K562 (cell line): ENCODE results near the gene TK1. TPM values are rescaled to one million over a fixed set of nuclear protein-coding genes. Genes with fewer than 3 reads are reported as not detected.
A peak's percentile ranks its signal among the peaks of the same experiment; 100 is the strongest.

Source experiments
- ATAC-seq: fragments of 200-7000 bp; cut with Tn5 transposase; 3 replicates; pipeline ENCODE4 v1.9.1; 2020; ENCODE audit warnings: moderate library complexity
- BruUV-seq: library from RNA; stranded (reverse); fragments of 400-500 nt; replicated peaks from 2 replicates; lab custom pipeline; 2021; lab: Mats Ljungman, UMichigan
- CTCF ChIA-PET: fragments of 300-600 bp; formaldehyde crosslinking; extraction: SDS; loops from one replicate; lab custom pipeline; 2021; ENCODE audit warnings: low intra/inter-chr PET ratio; lab: Yijun Ruan, JAX
- POLR2A ChIA-PET: fragments of 300-600, 350-650 bp; sonication (Branson Sonifier 250); formaldehyde crosslinking; extraction: SDS; loops from one replicate; lab custom pipeline; 2021; ENCODE audit warnings: antibody characterized with exemption, inconsistent platforms; lab: Yijun Ruan, JAX
- DNase-seq, 4 experiments: peaks; one replicate each; pipeline versions ENCODE4 v3.0.0 to v3.0.0-alpha.2; 2011 to 2018; ENCODE audit warnings: low spot score in 3 of 4, mixed read lengths in 3 of 4; ENCODE audit errors: extremely low read depth in 1 of 4
- FAIRE-seq: peaks from 2 replicates; lab custom pipeline; 2011; peaks lifted over from hg19 to GRCh38; lab: Jason Lieb, UNC
- H2AFZ ChIP-seq: 2 replicates; pipeline ENCODE4 v1.6.0; 2011; ENCODE audit warnings: low read depth, low read length, control low read depth, inconsistent platforms
- H3K27ac ChIP-seq: fragments of 200-600 bp; 3 replicates; pipeline ENCODE4 v1.8.0; 2011; ENCODE audit warnings: low read depth, mild to moderate bottlenecking, control low read depth, inconsistent platforms, low read length, moderate library complexity, mixed read lengths; ENCODE audit errors: extremely low read depth
- H3K27me3 ChIP-seq, 2 experiments: fragments of 300-600 bp in 1 of 2; 2 replicates in 1 of 2; 3 replicates in 1 of 2; pipeline versions ENCODE4 v1.6.0 to v1.8.0; 2011; ENCODE audit warnings: inconsistent platforms in 2 of 2, low read length in 2 of 2, mild to moderate bottlenecking in 1 of 2, mixed read lengths in 1 of 2, moderate library complexity in 1 of 2; ENCODE audit not compliant: control insufficient read depth in 2 of 2, insufficient read depth in 2 of 2
- H3K36me3 ChIP-seq: fragments of 300-600 bp; 3 replicates; pipeline ENCODE4 v1.8.0; 2011; ENCODE audit warnings: mild to moderate bottlenecking, low read length, inconsistent platforms; ENCODE audit not compliant: control insufficient read depth, insufficient read depth
- H3K4me1 ChIP-seq, 2 experiments: fragments of 200-600 bp in 1 of 2; replicated peaks in 1 of 2; 2 replicates in 1 of 2; 3 replicates in 1 of 2; pipeline versions ENCODE4 v1.5.1 to v1.8.0; 2011; ENCODE audit warnings: inconsistent platforms in 2 of 2, low read length in 2 of 2, mild to moderate bottlenecking in 1 of 2, mixed read lengths in 1 of 2, moderate library complexity in 1 of 2; ENCODE audit not compliant: control insufficient read depth in 2 of 2, insufficient read depth in 2 of 2
- H3K4me2 ChIP-seq: 2 replicates; pipeline ENCODE4 v1.6.1; 2011; ENCODE audit warnings: low read length, control low read depth, inconsistent platforms, mixed read lengths; ENCODE audit not compliant: insufficient read depth
- H3K4me3 ChIP-seq: fragments of 200-600 bp; sonication (generic), shearing (Covaris generic); 2 replicates; pipeline ENCODE4 v1.5.1; 2016; ENCODE audit warnings: control low read depth, inconsistent platforms
- H3K79me2 ChIP-seq: fragments of 200-600 bp; 3 replicates; pipeline ENCODE4 v1.8.0; 2011; ENCODE audit warnings: low read length, inconsistent platforms; ENCODE audit not compliant: control insufficient read depth, insufficient read depth
- H3K9ac ChIP-seq, 2 experiments: 2 replicates each; pipeline versions ENCODE4 v1.6.0 to v1.6.1; 2011; ENCODE audit warnings: low read depth in 2 of 2, low read length in 2 of 2, control low read depth in 1 of 2, inconsistent platforms in 1 of 2, mild to moderate bottlenecking in 1 of 2, mixed read lengths in 1 of 2; ENCODE audit not compliant: insufficient read depth in 1 of 2
- H3K9me1 ChIP-seq: one replicate; pipeline ENCODE4 v1.6.0; 2011; ENCODE audit warnings: inconsistent platforms, mild to moderate bottlenecking, low read length, moderate library complexity; ENCODE audit not compliant: control insufficient read depth, insufficient read depth
- H3K9me3 ChIP-seq: replicated peaks from 2 replicates; pipeline ENCODE4 v1.5.1; 2011; ENCODE audit warnings: low read depth, low read length, inconsistent platforms; ENCODE audit not compliant: control insufficient read depth, insufficient read depth
- H4K20me1 ChIP-seq: replicated peaks from 2 replicates; pipeline ENCODE4 v1.6.1; 2011; ENCODE audit warnings: low read length, inconsistent platforms, mixed read lengths; ENCODE audit not compliant: control insufficient read depth, insufficient read depth
- E2F4 ChIP-seq: sonication (generic); formaldehyde crosslinking; IDR thresholded peaks from 2 replicates; pipeline ENCODE4 v1.8.0; 2022; ENCODE audit warnings: mild to moderate bottlenecking, low read depth, missing genetic modification reagents
- HDAC1 ChIP-seq, 2 experiments: fragments of 450-650 bp; IDR thresholded peaks; 2 replicates each; pipeline ENCODE4 v1.6.1; 2016 to 2017; ENCODE audit warnings: inconsistent platforms in 1 of 2, mild to moderate bottlenecking in 1 of 2, moderate library complexity in 1 of 2
- HDAC8 ChIP-seq: fragments of 450-650 bp; IDR thresholded peaks from 2 replicates; pipeline ENCODE4 v1.6.1; 2016; ENCODE audit warnings: mild to moderate bottlenecking, missing genetic modification characterization, moderate library complexity, missing compliant biosample characterization
- NR2C1 ChIP-seq, 2 experiments: fragments of 450-650 bp; IDR thresholded peaks; 2 replicates each; pipeline ENCODE4 v1.6.1; 2017; ENCODE audit warnings: mild to moderate bottlenecking in 2 of 2, antibody characterized with exemption in 1 of 2, inconsistent platforms in 1 of 2, missing compliant biosample characterization in 1 of 2, missing genetic modification characterization in 1 of 2
- RBFOX2 ChIP-seq: fragments of 200-400 bp; formaldehyde crosslinking; IDR thresholded peaks from 2 replicates; pipeline ENCODE4 v1.6.1; 2017; ENCODE audit warnings: low read depth, mild to moderate bottlenecking, low read length, moderate library complexity
- WGBS: fragments of 100-300 bp; shearing (Covaris generic); methylation state at CpG from one replicate; pipeline ENCODE4 v1.1.6; 2016; ENCODE audit warnings: low coverage, mixed read lengths; ENCODE audit not compliant: insufficient coverage; ENCODE audit errors: missing lambda C conversion rate; 5-methylcytosine and 5-hydroxymethylcytosine counted together
- in situ Hi-C: fragments of 300-500 bp; cut with MboI; formaldehyde crosslinking; loops from 4 replicates; pipeline ENCODE4 v1.15.0; 2018; ENCODE audit warnings: inconsistent platforms, mixed read lengths
- intact Hi-C: fragments of 100-400 bp; cut with micrococcal nuclease; formaldehyde crosslinking; loops from 2 replicates; pipeline ENCODE4 v1.14.2; 2022
- polyA plus RNA-seq, 8 experiments: library from polyadenylated mRNA; depleted of rRNA in 4 of 8; stranded (reverse) in 5 of 8; unstranded in 3 of 8; fragments of >200 nt; fragmentation: Nextera tagmentation in 2 of 8; fragmentation: Illumina TruSeq in 1 of 8; extraction: Ambion mirVana in 2 of 8; extraction: Trizol in 1 of 8; gene quantifications; 2 replicates each; pipeline versions ENCODE4 v1.2.1 to v1.2.3, GENCODE V29; 2011 to 2014; ENCODE audit warnings: inconsistent platforms in 1 of 8, missing spikeins in 1 of 8
- total RNA-seq, 7 experiments: library from RNA; depleted of rRNA in 6 of 7; stranded (reverse); fragments of >200 nt in 6 of 7; fragmentation: Illumina TruSeq in 2 of 7; extraction: Trizol in 2 of 7; gene quantifications; 2 replicates each; pipeline versions ENCODE4 v1.2.1 to v1.2.3, GENCODE V29; 2011 to 2021; ENCODE audit warnings: low replicate concordance in 1 of 7

Gene TK1
- total and polyA plus RNA-seq, 9 of the 15 experiments (the other 6 are each of a cell fraction or from before 2014, with no cell fraction given): 8.4 to 280 (median 103) TPM

- POLR2A ChIA-PET: interaction anchor here (0.6 to 1.7 kb wide), 6 partner anchors 12 to 182 kb away, joined by 3 to 7 read pairs (median 3); partner anchors contain the start of genes AFMID, TK1 and TMEM235
- Histone ChIP-seq H3K4me3 (no peak overlapping the region), H3K79me2 (peaks cover 26% of the 10 kb centered on the region), H3K36me3 (peaks cover 77% of the 10 kb centered on the region; the same call in 2 of the 3 replicates), H3K4me1 (peaks cover 3 to 12% of the 10 kb centered on the region in 2 experiments; a peak in 4 of 5 replicates), H3K27ac (no peak overlapping the region), H3K27me3 (no peaks in the 10 kb centered on the region; a peak in 1 of 5 replicates), H4K20me1 (no peaks in the 10 kb centered on the region), H3K4me2 (no peak overlapping the region), H3K9me1 (no peaks in the 10 kb centered on the region), H3K9me3 (no peaks in the 10 kb centered on the region)
- in situ Hi-C loops: no loop called here
- DNase-seq: no peak
- TF ChIP-seq NR2C1 (IDR thresholded peaks at IDR 0.05) (no peak), NR2C1 (tag; IDR thresholded peaks at IDR 0.05) (no peak), HDAC1 (IDR thresholded peaks at IDR 0.05) (no peak), E2F4 (CRISPR knock-in tag) (no peak), HDAC8 (tag) (no peak), RBFOX2 (peak; percentile 29; the same call in 1 of the 2 replicates)
- TF ChIP-seq, all 486 proteins: peak for 1
- BruUV-seq: no TSS peak
- no peak overlapping the region for H2AFZ ChIP-seq
- ATAC-seq (no peak), FAIRE-seq (no peak)
- no peak overlapping the region for H3K9ac ChIP-seq
- CTCF ChIA-PET: no interaction called here
- intact Hi-C loops: no loop called here
- 93% methylated on average over 11 of the region's 11 CpGs for WGBS
These were observed 32.7 kb upstream of the TK1 start for GRCh38 chr17:78219396-78220150.
